Natural killer cell (primary cell): ENCODE measurements around the gene OSBPL10. TPM values are rescaled to one million over a fixed set of nuclear protein-coding genes. Genes with fewer than 3 reads are reported as not detected.

Source experiments
- ATAC-seq, 3 donors: fragments of 150-1000 bp in 2 of 3; fragments of 200-7000 bp in 1 of 3; cut with Tn5 transposase; 1 replicate in 1 of 3; 2 replicates in 2 of 3; pipeline ENCODE4 v1.10.0; 2021; ENCODE audit warnings: mild to moderate bottlenecking in 2 of 3, moderate library complexity in 2 of 3
- DNase-seq, 2 donors: peaks; one replicate each; pipeline versions ENCODE4 v3.0.0 to v3.0.0-alpha.2; 2013 to 2021; ENCODE audit warnings: mixed read lengths in 1 of 2
- H3K27ac ChIP-seq: one replicate; pipeline ENCODE4 v1.5.1; 2013; ENCODE audit warnings: mild to moderate bottlenecking, low read length
- H3K27me3 ChIP-seq: one replicate; pipeline ENCODE4 v1.6.1; 2013; ENCODE audit warnings: low read length; ENCODE audit not compliant: control insufficient read depth, insufficient read depth
- H3K36me3 ChIP-seq: one replicate; pipeline ENCODE4 v1.6.1; 2013; ENCODE audit warnings: low read length; ENCODE audit not compliant: control insufficient read depth, insufficient read depth
- H3K4me1 ChIP-seq: one replicate; pipeline ENCODE4 v1.6.1; 2013; ENCODE audit warnings: low read length; ENCODE audit not compliant: control insufficient read depth, insufficient read depth
- H3K4me3 ChIP-seq: one replicate; pipeline ENCODE4 v1.5.1; 2013; ENCODE audit warnings: low read length
- H3K9me3 ChIP-seq: one replicate; pipeline ENCODE4 v1.6.1; 2013; ENCODE audit warnings: low read length; ENCODE audit not compliant: control insufficient read depth, insufficient read depth
- H3K27ac Mint-ChIP-seq, 2 donors: one replicate each; pipeline ENCODE4 v1.8.0; 2022; ENCODE audit warnings: mild to moderate bottlenecking in 2 of 2, mixed read lengths in 2 of 2, moderate library complexity in 1 of 2
- H3K27me3 Mint-ChIP-seq, 2 donors: one replicate each; pipeline ENCODE4 v1.8.0; 2022; ENCODE audit warnings: low read depth in 2 of 2, mixed read lengths in 2 of 2
- H3K36me3 Mint-ChIP-seq: one replicate; pipeline ENCODE4 v1.8.0; 2022; ENCODE audit warnings: mixed read lengths
- H3K4me1 Mint-ChIP-seq, 2 donors: one replicate each; pipeline ENCODE4 v1.8.0; 2022; ENCODE audit warnings: mixed read lengths in 2 of 2
- H3K4me3 Mint-ChIP-seq: one replicate; pipeline ENCODE4 v1.8.0; 2022; ENCODE audit warnings: mild to moderate bottlenecking, moderate library complexity, mixed read lengths
- H3K9me3 Mint-ChIP-seq, 2 donors: one replicate each; pipeline ENCODE4 v1.8.0; 2022; ENCODE audit warnings: mixed read lengths in 2 of 2
- CTCF ChIP-seq: fragments of 200-600 bp; IDR thresholded peaks from one replicate; pipeline ENCODE4 v1.8.0; 2022; ENCODE audit warnings: antibody characterized with exemption
- WGBS: methylation state at CpG from one replicate; pipeline ENCODE4 v1.1.7; 2013; ENCODE audit warnings: missing lambda C conversion rate; ENCODE audit not compliant: insufficient coverage; 5-methylcytosine and 5-hydroxymethylcytosine counted together
- intact Hi-C: fragments of 100-400 bp; cut with micrococcal nuclease; formaldehyde crosslinking; loops from one replicate; pipeline ENCODE4 v1.14.2; 2022
- total RNA-seq, 4 donors: library from RNA; stranded (reverse); fragments of 120-200 nt in 1 of 4; gene quantifications; one replicate each; pipeline versions ENCODE4 v1.2.3 to v1.2.4, GENCODE V29; 2013 to 2022

Gene OSBPL10
- total RNA-seq, 3 donors from 2014 or later (not counting 1 experiment from before 2014, with no cell fraction given): 1.00 to 3.6 (median 1.6) TPM

- Mint-ChIP-seq H3K4me1 (no peaks in the 10 kb centered on the region), H3K9me3 (no peaks in the 10 kb centered on the region), H3K4me3 (no peak overlapping the region), H3K27ac (no peak overlapping the region), H3K27me3 (peaks cover 3 to 21% of the 10 kb centered on the region in 2 donors), H3K36me3 (no peaks in the 10 kb centered on the region)
- ATAC-seq: no peak
- H3K27ac ChIP-seq: no peak overlapping the region
- no peaks in the 10 kb centered on the region for H3K36me3 ChIP-seq
- 95% methylated on average over 2 of the region's 3 CpGs for WGBS
- intact Hi-C loops: no loop called here
- no peaks in the 10 kb centered on the region for H3K27me3 ChIP-seq
- no peak for DNase-seq
- H3K4me1 ChIP-seq: no peaks in the 10 kb centered on the region
- H3K4me3 ChIP-seq: no peak overlapping the region
- no peak for TF ChIP-seq CTCF
- H3K9me3 ChIP-seq: no peaks in the 10 kb centered on the region
Observed at GRCh38 chr3:31971607-31972006, 9.5 kb downstream of the OSBPL10 start.

GRCh38 chr3:31968927-31969418 lies 12.1 kb downstream of the OSBPL10 start:
- Histone ChIP-seq H3K27ac (no peak overlapping the region), H3K36me3 (no peaks in the 10 kb centered on the region), H3K4me3 (no peak overlapping the region), H3K9me3 (no peaks in the 10 kb centered on the region), H3K27me3 (no peaks in the 10 kb centered on the region), H3K4me1 (no peaks in the 10 kb centered on the region)
- WGBS: 94% methylated on average over 6 of the region's 6 CpGs
- ATAC-seq (no peak), DNase-seq (no peak)
- no peak for TF ChIP-seq CTCF
- Mint-ChIP-seq H3K9me3 (no peaks in the 10 kb centered on the region), H3K27ac (no peak overlapping the region), H3K4me3 (no peak overlapping the region), H3K4me1 (no peaks in the 10 kb centered on the region), H3K27me3 (peaks cover 0 to 14% of the 10 kb centered on the region in 2 donors), H3K36me3 (no peaks in the 10 kb centered on the region)
- intact Hi-C loops: no loop called here

- Mint-ChIP-seq H3K4me3 (no peak overlapping the region), H3K36me3 (no peaks in the 10 kb centered on the region), H3K9me3 (no peaks in the 10 kb centered on the region), H3K4me1 (no peaks in the 10 kb centered on the region), H3K27ac (no peak overlapping the region), H3K27me3 (peaks cover 0 to 11% of the 10 kb centered on the region in 2 donors)
- H3K36me3 ChIP-seq: no peaks in the 10 kb centered on the region
- no peak for TF ChIP-seq CTCF
- no peak for ATAC-seq
- no peaks in the 10 kb centered on the region for H3K9me3 ChIP-seq
- no peak for DNase-seq
- intact Hi-C loops: no loop called here
- H3K27ac ChIP-seq: no peak overlapping the region
- H3K27me3 ChIP-seq: no peaks in the 10 kb centered on the region
- H3K4me1 ChIP-seq: no peaks in the 10 kb centered on the region
- 96% methylated on average over 2 of the region's 2 CpGs for WGBS
- H3K4me3 ChIP-seq: no peak overlapping the region
Observed at GRCh38 chr3:31968369-31968926, 12.6 kb downstream of the OSBPL10 start.

GRCh38 chr3:31967592-31967991 lies 13.5 kb downstream of the OSBPL10 start:
- no peak overlapping the region for H3K27ac ChIP-seq
- H3K36me3 ChIP-seq: no peaks in the 10 kb centered on the region
- no peaks in the 10 kb centered on the region for H3K27me3 ChIP-seq
- TF ChIP-seq CTCF: no peak
- Mint-ChIP-seq H3K27me3 (peaks cover 4 to 9% of the 10 kb centered on the region in 2 donors), H3K9me3 (no peaks in the 10 kb centered on the region), H3K27ac (no peak overlapping the region), H3K4me3 (no peak overlapping the region), H3K36me3 (no peaks in the 10 kb centered on the region), H3K4me1 (peaks cover 0 to 4% of the 10 kb centered on the region in 2 donors)
- intact Hi-C loops: no loop called here
- WGBS: 75% methylated on average over 1 of the region's 2 CpGs
- DNase-seq (no peak), ATAC-seq (no peak)
- H3K4me3 ChIP-seq: no peak overlapping the region
- no peaks in the 10 kb centered on the region for H3K9me3 ChIP-seq
- no peaks in the 10 kb centered on the region for H3K4me1 ChIP-seq
